Dermis microvascular lymphatic vessel endothelial cell (primary cell): ENCODE measurements around the gene HNRNPM. TPM values are rescaled to one million over a fixed set of nuclear protein-coding genes. Genes with fewer than 3 reads are reported as not detected.

ENCODE experiments used
- DNase-seq, 2 donors: peaks; one replicate each; pipeline versions ENCODE4 v3.0.0 to v3.0.0-alpha.2; 2010; ENCODE audit warnings: low read depth in 2 of 2
- total RNA-seq: library from RNA; depleted of rRNA; stranded (reverse); fragments of >200 nt; gene quantifications from 2 replicates; pipeline ENCODE4 v1.2.1, GENCODE V29; 2014

HNRNPM gene
- total RNA-seq, 1 donor from 2014 or later, result 68.3 TPM

DNA sequence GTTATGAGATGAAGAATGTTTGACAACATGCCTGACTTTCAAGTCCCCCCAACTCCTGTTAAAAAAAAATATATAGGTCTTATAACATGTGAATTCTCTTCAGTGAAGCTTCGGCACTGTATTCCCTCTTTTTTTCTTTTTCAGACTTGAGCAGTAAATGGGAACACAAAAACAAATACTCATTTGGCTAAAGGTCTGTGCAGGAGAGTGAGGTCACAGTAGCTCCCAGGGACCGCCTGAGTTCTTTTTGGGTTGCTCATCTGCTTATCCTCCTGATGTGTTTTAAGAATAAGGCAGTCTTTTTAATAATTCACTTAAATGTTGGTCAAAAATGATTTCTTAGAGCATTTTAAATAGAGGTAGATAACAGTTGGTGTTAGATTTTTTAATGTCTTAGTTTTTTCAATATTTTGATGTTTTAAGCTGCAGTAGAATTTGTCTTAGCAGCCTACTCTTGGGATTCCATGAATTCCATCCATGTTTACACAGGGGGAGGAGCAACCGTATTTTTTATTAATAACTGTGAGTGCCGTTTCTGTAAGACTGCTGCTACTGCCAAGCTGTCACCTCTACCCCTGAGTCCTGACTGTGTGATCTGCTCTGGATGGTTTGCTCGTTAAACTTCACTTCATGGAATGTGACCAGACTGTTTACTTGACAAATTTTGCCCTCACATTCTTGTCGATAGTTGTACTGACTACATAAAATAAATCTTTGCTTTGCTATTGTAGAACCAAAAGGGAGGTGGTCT, 14.9 kb downstream of the HNRNPM start:
- peak in 1 of 2 donors; percentile 40 for DNase-seq

DNA sequence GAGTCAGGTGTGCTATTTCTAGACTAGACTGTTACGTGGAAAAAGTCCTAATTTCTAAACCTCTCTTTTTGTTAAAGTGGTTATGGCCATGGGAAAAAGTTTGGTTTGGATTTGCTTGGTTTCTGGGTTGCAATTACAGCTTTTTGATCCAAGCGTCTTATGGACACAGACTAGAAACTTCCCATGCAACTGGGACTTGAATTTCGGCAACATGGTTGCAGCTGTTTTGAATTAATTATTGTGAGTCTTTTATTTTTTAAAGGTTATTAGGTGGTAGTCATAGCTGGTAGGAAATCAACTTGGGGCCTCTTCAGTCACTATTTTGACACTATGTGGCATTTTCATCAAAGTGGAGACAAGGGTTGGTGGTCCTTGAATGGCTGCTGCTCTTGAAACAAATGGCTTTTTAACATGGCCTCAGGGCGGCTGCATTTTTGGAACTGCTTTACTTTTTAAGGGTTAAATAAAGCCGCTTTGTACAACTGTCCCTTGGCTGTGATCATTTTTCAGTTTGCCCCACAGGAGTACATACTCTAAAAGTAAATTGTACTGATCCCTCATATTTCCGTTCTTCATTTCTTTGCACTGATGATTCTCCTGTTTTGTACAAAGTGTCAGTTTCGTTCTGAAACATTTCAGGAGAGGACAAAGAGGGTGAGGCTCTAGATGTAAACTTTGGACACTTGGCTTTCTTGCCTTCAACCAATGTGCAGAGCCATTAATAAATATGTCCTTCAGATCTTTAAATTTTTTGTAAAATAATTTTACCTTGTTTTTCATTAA, 15.9 kb downstream of the HNRNPM start:
- no peak for DNase-seq

DNA sequence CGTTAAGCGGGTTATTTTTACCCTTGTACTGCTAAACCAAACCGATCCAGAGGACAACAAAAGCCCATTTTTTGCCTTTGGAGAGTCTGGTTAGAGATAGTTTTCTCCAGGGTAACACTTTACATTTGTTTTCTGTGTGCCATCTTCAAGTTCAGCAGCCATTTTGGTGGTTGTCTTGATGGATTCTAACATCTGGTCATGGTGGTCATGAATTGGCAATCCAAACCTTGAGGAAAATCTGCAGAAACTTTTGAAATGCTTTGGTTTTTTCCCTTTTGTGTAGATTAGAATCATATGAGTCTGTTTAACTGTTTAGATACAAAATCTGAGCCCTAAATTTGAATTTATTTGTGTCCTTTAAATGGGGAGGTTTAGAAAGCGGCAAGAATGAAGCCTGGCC, 16.6 kb downstream of the HNRNPM start:
- no peak for DNase-seq

DNA sequence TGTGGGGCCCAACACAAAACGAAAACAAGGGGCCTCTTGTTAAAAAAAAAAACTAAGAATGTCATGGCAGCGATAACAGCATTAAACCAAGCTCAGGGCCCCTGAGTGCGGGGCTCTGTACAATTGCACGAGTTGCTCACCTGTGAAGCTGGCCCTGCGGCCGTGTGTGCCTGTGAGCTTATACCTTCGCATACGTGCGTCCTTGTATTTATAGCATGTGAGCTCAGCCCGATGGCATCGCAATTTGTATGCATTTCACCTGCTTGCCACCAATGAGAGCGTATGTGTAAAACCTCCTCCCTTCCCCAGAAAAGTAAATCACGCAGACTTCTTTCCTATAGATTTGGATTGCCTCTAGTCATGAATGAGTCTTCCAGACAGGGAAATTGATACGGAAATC, 17.1 kb downstream of the HNRNPM start:
- no peak for DNase-seq

DNA sequence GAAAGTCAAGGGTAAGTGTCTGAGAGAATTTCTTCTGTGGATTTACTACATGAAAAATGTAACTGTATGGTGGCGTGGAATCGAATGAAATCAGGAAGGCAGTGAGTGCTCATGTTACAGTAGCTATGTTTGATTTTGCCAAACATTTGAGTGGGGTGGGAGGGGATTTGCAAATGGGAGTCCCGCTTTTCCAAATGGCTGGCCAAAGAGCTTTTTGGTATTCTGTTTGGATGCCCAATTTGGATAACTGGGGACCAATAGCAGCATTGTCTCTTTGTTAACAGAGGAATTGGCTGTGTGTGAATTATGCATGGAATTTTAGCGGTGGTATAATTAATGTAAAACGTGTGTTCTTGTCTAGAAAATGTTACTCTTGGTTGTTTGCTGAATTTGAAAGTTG, 17.8 kb downstream of the HNRNPM start:
- no peak for DNase-seq

DNA sequence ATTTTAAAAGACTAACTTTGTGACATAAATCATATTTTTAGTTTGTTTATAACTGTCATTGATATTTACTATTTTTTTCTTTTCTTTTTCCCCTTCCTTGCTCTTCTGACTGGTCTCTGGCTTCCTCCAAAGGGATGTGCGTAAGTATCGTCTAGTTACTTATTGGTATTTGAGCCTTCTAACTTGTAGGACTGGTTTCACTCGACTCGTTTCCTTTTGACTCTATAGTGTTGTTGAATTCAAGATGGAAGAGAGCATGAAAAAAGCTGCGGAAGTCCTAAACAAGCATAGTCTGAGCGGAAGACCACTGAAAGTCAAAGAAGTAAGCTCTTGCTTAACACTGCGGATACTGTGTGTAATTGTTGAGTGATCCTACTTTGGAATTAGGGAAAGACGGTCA, 18.6 kb downstream of the HNRNPM start:
- DNase-seq, result no peak

DNA sequence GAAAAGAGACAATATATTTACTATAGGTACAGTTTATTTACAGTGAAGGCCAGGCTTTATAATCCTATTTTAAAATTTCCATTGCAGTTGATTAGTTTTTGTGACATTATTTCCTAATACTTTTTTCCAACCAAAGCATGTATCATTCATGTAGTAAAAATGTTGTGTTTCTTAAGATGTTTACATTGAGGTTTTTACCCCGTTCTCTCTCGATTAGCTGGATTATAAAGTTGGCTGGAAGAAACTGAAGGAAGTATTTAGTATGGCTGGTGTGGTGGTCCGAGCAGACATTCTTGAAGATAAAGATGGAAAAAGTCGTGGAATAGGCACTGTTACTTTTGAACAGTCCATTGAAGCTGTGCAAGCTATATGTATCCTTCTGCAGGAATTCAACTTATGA, 21.2 kb downstream of the HNRNPM start:
- no peak for DNase-seq

DNA sequence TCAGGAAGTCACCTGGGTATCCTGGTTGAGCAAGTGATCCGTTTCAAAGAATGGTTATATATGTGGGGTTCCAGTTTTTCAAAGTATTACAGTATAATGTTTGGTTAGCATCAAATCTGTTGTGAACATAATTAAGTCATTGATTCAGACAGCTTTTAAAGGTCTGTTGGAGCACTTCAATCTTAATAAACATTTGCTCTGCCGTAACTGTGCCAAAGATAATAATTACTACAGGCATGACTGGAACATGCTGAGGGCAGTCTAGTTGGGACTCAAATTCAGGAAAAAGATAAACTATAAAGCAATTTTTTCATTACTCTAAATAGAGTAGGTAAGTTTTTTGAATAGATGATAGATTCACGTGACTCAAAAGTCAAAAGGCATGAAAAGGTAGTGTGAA, 23.3 kb downstream of the HNRNPM start:
- no peak for DNase-seq

DNA sequence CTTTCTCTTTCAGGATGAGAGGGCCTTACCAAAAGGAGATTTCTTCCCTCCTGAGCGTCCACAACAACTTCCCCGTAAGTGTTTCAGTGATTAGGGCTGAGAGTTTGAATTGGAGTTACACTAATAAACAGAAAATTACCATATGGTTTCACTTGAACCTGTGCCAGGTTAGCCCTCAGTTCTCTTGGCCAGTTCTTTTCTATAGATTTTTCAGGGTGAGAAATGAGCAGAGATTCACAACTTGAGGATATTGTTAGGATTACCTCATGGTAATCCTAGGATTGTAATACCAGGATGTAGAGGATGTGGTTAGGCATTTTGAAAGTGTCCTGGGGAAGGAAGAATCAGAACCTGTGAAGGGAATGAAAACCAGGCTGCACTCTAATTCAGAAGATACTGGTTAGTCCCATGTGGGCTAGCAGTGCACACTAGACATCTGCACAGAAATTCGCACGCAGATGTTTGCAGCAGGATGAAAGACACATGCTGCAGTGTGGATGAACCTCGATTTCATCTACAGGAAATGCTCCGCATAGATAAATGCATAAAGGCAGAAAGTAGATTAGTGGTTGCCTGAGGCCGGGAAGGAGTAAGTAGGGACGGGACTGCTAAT, 24.1 kb downstream of the HNRNPM start:
- no peak for DNase-seq

DNA sequence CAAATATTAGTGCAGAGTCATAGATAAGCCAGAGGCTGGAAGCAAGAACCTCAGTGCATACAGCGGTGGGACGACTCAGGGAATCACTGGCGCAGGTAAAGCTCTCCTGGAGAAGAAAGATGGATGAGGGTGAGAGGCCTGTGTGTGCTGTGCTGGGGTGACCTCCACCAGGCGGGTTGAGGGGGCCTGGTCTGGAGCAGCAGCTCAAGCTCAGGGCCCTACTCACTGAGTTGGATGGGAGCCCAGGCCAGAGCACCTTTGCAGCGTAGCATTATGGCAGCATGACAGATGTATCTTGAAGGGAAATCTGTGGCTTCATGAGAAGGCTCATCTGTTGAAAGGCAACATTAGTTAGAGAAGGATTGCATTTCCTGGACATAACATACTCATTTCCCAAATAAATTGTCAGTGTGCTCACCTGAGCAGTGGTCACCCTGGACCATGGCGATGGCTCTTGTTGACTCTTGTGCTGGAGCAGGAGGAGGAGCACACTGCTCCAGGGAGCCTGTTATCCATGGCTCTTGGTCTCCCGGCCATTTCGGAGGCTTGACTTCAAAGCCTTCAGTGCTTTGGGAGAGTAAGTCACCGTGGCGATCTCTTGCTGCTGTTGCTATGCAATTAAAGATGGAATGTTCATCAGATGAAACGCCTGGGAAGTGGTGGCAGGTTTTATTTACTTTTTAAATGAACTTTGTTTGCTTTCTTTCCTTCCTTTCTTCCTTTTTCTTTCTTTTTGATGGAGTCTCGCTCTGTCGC, 25.0 kb downstream of the HNRNPM start:
- DNase-seq, result no peak

DNA sequence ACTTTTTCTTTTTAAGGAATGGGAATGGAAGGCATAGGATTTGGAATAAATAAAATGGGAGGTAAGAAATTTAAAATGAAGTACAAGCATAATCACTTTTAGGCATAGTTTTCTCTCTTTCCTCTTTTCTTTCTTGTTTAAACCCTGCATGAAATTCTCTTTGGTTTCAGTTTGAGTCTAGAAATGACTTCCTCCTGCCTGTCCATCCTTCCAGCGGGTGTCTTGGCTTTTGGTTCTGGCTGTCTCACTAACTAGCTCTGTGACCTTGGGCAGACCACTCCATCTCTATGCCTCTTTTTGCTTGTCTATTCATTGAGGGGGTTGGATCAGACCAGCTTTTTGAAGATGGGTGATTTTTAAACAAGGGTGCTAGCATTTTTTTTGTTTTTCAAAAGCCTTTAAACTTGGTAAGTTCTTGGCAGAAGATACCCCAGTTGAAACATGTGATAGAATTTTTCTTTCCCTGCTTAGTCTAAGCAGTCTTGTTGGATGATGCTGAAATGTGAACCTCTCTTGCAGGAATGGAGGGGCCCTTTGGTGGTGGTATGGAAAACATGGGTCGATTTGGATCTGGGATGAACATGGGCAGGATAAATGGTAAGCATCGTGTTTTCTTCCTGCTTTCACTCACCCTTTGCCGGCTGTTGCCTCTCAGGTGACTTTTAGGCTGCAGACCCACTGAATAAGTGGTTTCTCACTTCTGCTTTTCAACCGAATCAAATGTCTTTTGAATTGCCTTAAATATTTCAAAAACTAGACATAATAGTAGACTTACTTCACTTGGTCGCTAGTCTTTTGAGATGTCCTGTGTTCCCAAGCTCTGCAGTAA, 29.1 kb downstream of the HNRNPM start:
- DNase-seq, result no peak

DNA sequence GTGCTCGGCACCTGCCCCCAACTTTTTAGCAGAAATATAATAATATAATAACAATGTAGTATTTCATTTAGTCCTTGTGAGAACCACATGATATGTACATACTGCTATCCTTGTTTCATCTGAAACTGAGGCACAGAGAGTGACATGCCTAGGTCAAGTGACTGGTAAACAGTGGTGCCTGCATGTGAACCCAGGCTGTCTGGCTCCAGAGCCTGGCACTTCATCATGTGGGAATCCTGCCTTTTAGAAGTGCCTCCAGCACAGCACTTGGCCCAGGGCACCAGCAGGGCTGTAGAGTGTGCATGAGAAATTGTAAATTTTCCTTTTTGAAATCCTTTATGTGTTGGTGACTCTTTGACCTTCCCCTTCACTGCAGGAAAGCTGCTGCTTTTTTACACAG, 30.2 kb downstream of the HNRNPM start:
- no peak for DNase-seq

DNA sequence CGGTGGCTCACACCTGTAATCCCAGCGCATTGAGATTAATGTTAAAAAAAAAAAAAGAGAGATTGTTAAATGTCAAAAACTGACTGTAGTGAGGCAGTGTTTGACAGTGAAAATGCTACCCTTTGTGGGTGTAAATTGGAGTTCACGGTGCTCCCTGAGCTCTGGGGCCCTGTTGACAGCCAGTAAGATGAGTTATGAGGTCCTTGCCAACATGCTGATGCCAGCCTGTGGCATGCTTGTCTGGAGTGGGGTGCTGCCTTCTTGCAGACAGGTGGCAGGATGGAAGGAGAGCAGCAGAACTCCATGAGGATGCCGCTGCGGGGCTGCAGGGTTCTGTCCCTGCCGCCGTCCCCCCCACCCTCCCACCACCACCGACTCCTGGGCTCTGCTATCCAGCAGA, 31.7 kb downstream of the HNRNPM start:
- DNase-seq, result no peak

DNA sequence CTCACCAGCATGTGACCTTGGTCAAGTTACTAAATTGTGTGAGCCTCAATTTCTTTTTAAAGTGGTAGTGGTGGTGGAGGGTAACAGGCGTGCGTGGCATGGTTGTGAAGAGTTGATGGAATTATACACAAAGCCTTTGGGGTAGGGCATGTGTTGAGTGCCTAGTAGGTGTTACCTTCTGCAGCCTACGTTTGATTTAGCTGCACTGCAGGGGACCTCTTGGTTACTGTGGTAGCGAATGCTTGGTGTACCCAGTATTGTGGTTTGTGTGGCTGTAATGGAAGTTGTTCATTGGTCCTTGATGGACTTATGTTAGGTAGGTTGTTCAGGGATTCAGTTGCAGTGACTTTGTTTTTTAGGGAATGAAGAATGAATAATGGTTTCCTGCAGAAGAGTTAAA, 33.1 kb downstream of the HNRNPM start:
- no peak for DNase-seq

DNA sequence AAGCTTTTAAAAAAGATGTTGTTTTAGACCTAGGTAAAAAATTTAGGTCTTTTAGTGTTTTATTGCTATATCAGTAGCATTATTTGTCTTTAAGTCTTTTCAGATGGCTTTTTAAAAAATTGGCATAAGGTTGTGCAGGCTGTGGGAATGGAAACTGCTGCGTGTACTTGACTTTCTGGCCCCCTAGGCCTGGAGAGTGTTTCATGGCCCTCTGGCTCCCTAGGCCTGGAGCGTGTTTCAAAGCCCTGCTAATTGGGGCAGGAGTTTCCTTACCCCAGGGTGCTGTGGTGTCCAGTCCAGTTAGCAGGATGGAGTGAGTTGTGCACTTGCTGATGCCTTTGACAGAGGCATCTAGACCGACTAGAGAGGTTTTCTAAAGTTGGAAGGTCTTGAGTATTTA, 33.8 kb downstream of the HNRNPM start:
- no peak for DNase-seq

DNA sequence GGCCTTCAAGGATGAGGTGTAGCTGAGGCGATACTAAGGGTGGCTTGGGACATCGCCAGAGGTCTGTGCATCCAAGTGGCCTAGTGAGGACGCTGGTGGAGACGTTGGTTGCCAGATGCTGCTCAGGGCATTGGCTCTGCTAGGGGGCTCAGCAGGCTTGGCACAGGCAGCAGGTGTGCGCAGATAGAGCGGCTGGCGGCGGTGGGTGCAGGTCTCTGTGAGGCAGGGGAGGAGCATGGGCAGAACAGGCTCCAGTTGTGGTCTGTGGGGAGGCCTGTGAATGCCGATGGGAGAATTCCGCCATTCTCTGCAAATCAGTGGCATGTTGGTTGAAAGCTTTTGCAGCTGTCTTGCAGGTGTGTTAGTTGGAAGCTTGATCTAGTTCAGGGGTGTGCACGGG, 36.4 kb downstream of the HNRNPM start:
- DNase-seq, result no peak

DNA sequence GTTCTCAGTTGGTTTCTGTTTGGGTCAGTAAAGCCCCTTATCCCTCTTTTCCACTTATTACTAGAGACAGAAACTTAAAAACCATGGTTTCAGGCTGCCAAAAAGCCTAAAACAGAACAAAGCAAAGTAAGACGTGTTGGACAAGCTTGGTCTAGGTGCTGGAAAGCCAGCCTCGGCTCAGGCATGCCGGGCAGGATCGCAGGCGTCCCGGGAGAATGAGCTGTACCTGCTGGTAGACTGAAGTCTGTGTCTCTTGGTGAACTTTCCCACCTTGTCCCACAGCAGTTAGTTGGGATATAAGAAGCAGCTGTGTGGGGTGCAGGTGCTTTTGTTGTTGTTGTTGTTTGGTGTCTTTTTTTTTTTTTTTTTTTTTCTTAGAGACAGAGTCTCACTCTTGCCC, 36.8 kb downstream of the HNRNPM start:
- no peak for DNase-seq

DNA sequence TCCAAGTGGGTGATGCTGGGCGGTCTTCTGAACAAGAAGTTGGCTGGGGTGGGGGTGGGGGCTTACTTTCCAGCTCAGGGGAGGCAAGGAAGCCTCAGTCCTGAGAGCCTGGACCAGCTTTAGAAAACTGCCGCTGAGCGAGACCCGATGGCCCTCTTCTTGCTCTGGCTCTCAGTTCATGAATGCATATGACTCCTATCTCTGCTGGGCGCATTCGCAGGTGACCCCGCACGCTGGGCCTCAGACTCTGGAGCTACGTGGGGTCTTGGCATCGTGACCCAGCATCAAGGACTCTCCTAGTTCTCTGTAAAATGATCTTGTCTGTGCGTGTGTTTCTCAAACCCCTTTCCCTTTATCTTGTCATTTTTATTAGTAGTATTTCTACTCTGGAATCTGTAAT, 37.9 kb downstream of the HNRNPM start:
- DNase-seq, result no peak

DNA sequence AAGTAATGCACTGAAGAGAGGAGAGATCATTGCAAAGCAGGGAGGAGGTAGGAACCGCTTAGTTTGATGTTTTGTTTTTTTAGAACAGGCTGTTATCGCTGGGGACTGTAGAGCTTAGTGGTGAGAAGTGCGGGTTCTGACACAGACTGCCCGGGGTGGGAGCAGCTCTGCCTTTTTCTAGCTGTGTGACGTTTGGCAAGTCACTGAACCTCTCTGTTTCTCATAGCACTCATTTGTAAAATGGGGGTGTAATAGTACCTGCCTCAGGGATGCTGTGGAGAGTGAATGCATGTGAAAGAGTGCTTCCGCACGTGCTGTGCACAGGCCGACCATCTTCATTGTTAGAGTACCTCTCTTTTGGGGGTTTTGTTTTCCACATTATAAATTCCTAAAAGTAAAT, 38.4 kb downstream of the HNRNPM start:
- no peak for DNase-seq

DNA sequence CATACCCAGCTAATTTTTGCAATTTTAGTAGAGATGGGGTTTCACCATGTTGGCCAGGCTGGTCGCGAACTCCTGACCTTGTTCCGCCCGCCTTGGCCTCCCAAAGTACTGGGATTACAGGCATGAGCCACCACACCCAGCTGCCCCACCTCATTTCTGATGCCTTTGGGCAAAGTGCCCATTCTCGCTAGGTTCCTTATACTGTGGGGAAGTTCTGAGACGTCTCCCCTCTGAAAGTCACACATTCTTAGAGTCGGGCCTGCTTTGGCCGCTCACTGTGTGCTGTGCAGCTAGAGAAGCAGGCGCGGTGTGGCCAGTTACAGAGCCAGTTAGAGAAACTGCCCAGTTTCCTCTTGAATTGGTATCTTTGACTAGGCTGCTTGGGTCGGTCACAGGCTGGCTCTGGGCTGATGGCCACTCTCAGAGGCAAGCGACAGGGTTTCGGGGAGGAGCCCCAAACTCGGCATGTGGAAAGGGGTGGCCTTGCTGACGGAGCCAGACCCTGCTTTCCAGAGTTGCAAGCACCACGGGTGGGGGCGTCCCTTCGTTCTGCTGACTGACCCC, 39.6 kb downstream of the HNRNPM start:
- no peak for DNase-seq
